ENCODE results near the gene CLOCK. TPM values are rescaled to one million over a fixed set of nuclear protein-coding genes. Genes with fewer than 3 reads are reported as not detected.

The CLOCK gene
- total RNA-seq, 2 experiments from 2014 or later = 1.9 to 9.0 TPM

- H4K20me1 ChIP-seq (ENCODE audit: insufficient read depth, low read length) = peaks cover 9% of the 10 kb centered on the region; the same call in 1 of the 2 replicates
- intact Hi-C loops (cut with micrococcal nuclease; ENCODE audit: unreplicated experiment) = no loop called here
- H3K9me2 ChIP-seq (ENCODE audit: insufficient read depth, low read length) = no peaks in the 10 kb centered on the region
- H2AFZ ChIP-seq (ENCODE audit: low read length) = no peak overlapping the region
- H3K27ac ChIP-seq (ENCODE audit: low read depth, low read length, poor library complexity, severe bottlenecking) = no peak overlapping the region
- H3K79me2 ChIP-seq (ENCODE audit: insufficient read depth, low read depth, low read length) = peaks cover 84% of the 10 kb centered on the region
- no peak for DNase-seq (ENCODE audit: low spot score)
- ChIA-PET CTCF (ENCODE audit: unreplicated experiment) (no interaction called here), POLR2A (interaction anchor here (1.4 to 3.3 kb wide), 2 partner anchors 17 to 26 kb away, joined by 5 to 25 read pairs; partner anchors contain the start of gene TMEM165)
- H3K9me3 ChIP-seq (ENCODE audit: low read length) = no peaks in the 10 kb centered on the region
- no peak overlapping the region for H3K4me3 ChIP-seq (ENCODE audit: low read depth, low read length, poor library complexity, severe bottlenecking)
- TF ChIP-seq EZH2phosphoT487 (IDR thresholded peaks at IDR 0.05; ENCODE audit: borderline replicate concordance, low read depth, low read length) = no peak
- TF ChIP-seq, protein P1, sequence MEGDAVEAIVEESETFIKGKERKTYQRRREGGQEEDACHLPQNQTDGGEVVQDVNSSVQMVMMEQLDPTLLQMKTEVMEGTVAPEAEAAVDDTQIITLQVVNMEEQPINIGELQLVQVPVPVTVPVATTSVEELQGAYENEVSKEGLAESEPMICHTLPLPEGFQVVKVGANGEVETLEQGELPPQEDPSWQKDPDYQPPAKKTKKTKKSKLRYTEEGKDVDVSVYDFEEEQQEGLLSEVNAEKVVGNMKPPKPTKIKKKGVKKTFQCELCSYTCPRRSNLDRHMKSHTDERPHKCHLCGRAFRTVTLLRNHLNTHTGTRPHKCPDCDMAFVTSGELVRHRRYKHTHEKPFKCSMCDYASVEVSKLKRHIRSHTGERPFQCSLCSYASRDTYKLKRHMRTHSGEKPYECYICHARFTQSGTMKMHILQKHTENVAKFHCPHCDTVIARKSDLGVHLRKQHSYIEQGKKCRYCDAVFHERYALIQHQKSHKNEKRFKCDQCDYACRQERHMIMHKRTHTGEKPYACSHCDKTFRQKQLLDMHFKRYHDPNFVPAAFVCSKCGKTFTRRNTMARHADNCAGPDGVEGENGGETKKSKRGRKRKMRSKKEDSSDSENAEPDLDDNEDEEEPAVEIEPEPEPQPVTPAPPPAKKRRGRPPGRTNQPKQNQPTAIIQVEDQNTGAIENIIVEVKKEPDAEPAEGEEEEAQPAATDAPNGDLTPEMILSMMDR (conservative IDR thresholded peaks at IDR 0.05; ENCODE audit: low read length) = no peak
- no TSS peak for BruUV-seq (replicated peaks)
- H3K36me3 ChIP-seq (ENCODE audit: insufficient read depth, low read length) = peaks cover 90% of the 10 kb centered on the region
- no peak overlapping the region for H3K4me2 ChIP-seq (ENCODE audit: low read length)
- peaks cover 23% of the 10 kb centered on the region for H3K4me1 ChIP-seq (ENCODE audit: insufficient read depth, low read length, poor library complexity, severe bottlenecking)
Measured at GRCh38 chr4:55411621-55412020, 135.1 kb downstream of the CLOCK start.

GRCh38 chr4:55410431-55410830, 136.3 kb downstream of the CLOCK start:
- Histone ChIP-seq H3K79me2 (ENCODE audit: insufficient read depth, low read depth, low read length) (peaks cover 90% of the 10 kb centered on the region), H3K9me2 (ENCODE audit: insufficient read depth, low read length) (no peaks in the 10 kb centered on the region), H3K4me1 (ENCODE audit: insufficient read depth, low read length, poor library complexity, severe bottlenecking) (peaks cover 23% of the 10 kb centered on the region), H3K27ac (ENCODE audit: low read depth, low read length, poor library complexity, severe bottlenecking) (no peak overlapping the region), H3K4me2 (ENCODE audit: low read length) (no peak overlapping the region), H2AFZ (ENCODE audit: low read length) (no peak overlapping the region), H4K20me1 (ENCODE audit: insufficient read depth, low read length) (peaks cover 7% of the 10 kb centered on the region; the same call in 1 of the 2 replicates), H3K9me3 (ENCODE audit: low read length) (no peaks in the 10 kb centered on the region), H3K4me3 (ENCODE audit: low read depth, low read length, poor library complexity, severe bottlenecking) (no peak overlapping the region), H3K36me3 (ENCODE audit: insufficient read depth, low read length) (peaks cover 91% of the 10 kb centered on the region)
- TF ChIP-seq, protein P1 (conservative IDR thresholded peaks at IDR 0.05; ENCODE audit: low read length) = no peak
- no peak for DNase-seq (ENCODE audit: low spot score)
- POLR2A ChIA-PET = interaction anchor here (0.5 to 3.3 kb wide), 6 partner anchors 12 to 1597 kb away, joined by 3 to 25 read pairs (median 5); partner anchors contain the start of gene TMEM165
- intact Hi-C loops (cut with micrococcal nuclease; ENCODE audit: unreplicated experiment) = no loop called here
- CTCF ChIA-PET (ENCODE audit: unreplicated experiment) = interaction anchor here (1.5 kb wide), 1 partner anchor 12 kb away, joined by 6 read pairs; no protein-coding TSS in a partner anchor
- no TSS peak for BruUV-seq (replicated peaks)

- H4K20me1 ChIP-seq (ENCODE audit: insufficient read depth, low read length) = peaks cover 4% of the 10 kb centered on the region; the same call in 1 of the 2 replicates
- no peaks in the 10 kb centered on the region for H3K9me3 ChIP-seq (ENCODE audit: low read length)
- peak; percentile 52 for DNase-seq (ENCODE audit: low spot score)
- ChIA-PET CTCF (ENCODE audit: unreplicated experiment) (interaction anchor here (1.5 kb wide), 1 partner anchor 11 kb away, joined by 6 read pairs; no protein-coding TSS in a partner anchor), POLR2A (interaction anchor here (1.3 to 3.3 kb wide), 3 partner anchors 11 to 27 kb away, joined by 5 to 25 read pairs (median 16); partner anchors contain the start of gene TMEM165)
- peak overlapping the region; percentile 18 for H3K27ac ChIP-seq (ENCODE audit: low read depth, low read length, poor library complexity, severe bottlenecking)
- TF ChIP-seq, protein P1 (conservative IDR thresholded peaks at IDR 0.05; ENCODE audit: low read length) = peak; percentile 68
- no peak for TF ChIP-seq EZH2phosphoT487 (IDR thresholded peaks at IDR 0.05; ENCODE audit: borderline replicate concordance, low read depth, low read length)
- H3K4me1 ChIP-seq (ENCODE audit: insufficient read depth, low read length, poor library complexity, severe bottlenecking) = peaks cover 23% of the 10 kb centered on the region
- H3K36me3 ChIP-seq (ENCODE audit: insufficient read depth, low read length) = peaks cover 91% of the 10 kb centered on the region
- no peak overlapping the region for H3K4me3 ChIP-seq (ENCODE audit: low read depth, low read length, poor library complexity, severe bottlenecking)
- peaks cover 90% of the 10 kb centered on the region for H3K79me2 ChIP-seq (ENCODE audit: insufficient read depth, low read depth, low read length)
- no peaks in the 10 kb centered on the region for H3K9me2 ChIP-seq (ENCODE audit: insufficient read depth, low read length)
- H2AFZ ChIP-seq (ENCODE audit: low read length) = no peak overlapping the region
- peak overlapping the region; percentile 39 for H3K4me2 ChIP-seq (ENCODE audit: low read length)
- BruUV-seq (replicated peaks) = no TSS peak
- intact Hi-C loops (cut with micrococcal nuclease; ENCODE audit: unreplicated experiment) = no loop called here
Measured at GRCh38 chr4:55409468-55410171, 137.1 kb downstream of the CLOCK start.

Data from OCI-LY7 (cell line).